ENCODE data around the gene PLXNC1. TPM values are rescaled to one million over a fixed set of nuclear protein-coding genes. Genes with fewer than 3 reads are reported as not detected.

PLXNC1 gene
- total and polyA plus RNA-seq, 4 donors, result 1.7 to 70.0 (median 36.3) TPM

- Histone ChIP-seq H3K27me3 (ENCODE audit: control insufficient read depth in 3 of 3, insufficient read depth in 3 of 3, low read length in 2 of 3) (no peaks in the 10 kb centered on the region), H3K4me3 (no peak overlapping the region), H3K27ac (ENCODE audit: low read depth in 1 of 2, low read length in 1 of 2) (no peak overlapping the region), H3K9me3 (ENCODE audit: control insufficient read depth in 4 of 4, insufficient read depth in 3 of 4, low read length in 3 of 4) (no peaks in the 10 kb centered on the region), H3K4me1 (ENCODE audit: control insufficient read depth in 5 of 5, insufficient read depth in 5 of 5, low read length in 5 of 5) (peaks cover 0 to 7% (median 0%) of the 10 kb centered on the region in 5 donors), H3K36me3 (ENCODE audit: control insufficient read depth in 4 of 4, insufficient read depth in 4 of 4, low read length in 4 of 4) (no peaks in the 10 kb centered on the region), H3K9ac (ENCODE audit: insufficient read depth in 1 of 2, low read length in 2 of 2) (no peak overlapping the region)
- no peak for TF ChIP-seq CTCF (IDR thresholded peaks at IDR 0.05; ENCODE audit: control extremely low read depth, extremely low read depth)
- WGBS, 2 donors, result 96 to 100% methylated on average over 1 of the region's 1 CpG
- ATAC-seq (ENCODE audit: insufficient read depth, low FRiP score) (no peak), DNase-seq (no peak)
These were observed 52.3 kb downstream of the PLXNC1 start for GRCh38 chr12:94200695-94201094.

- no peak for TF ChIP-seq CTCF (IDR thresholded peaks at IDR 0.05; ENCODE audit: control extremely low read depth, extremely low read depth)
- Histone ChIP-seq H3K9me3 (ENCODE audit: control insufficient read depth in 4 of 4, insufficient read depth in 3 of 4, low read length in 3 of 4) (no peaks in the 10 kb centered on the region), H3K4me3 (no peak overlapping the region), H3K4me1 (ENCODE audit: control insufficient read depth in 5 of 5, insufficient read depth in 5 of 5, low read length in 5 of 5) (peaks cover 0 to 8% (median 0%) of the 10 kb centered on the region in 5 donors), H3K9ac (ENCODE audit: insufficient read depth in 1 of 2, low read length in 2 of 2) (no peak overlapping the region), H3K27me3 (ENCODE audit: control insufficient read depth in 3 of 3, insufficient read depth in 3 of 3, low read length in 2 of 3) (no peaks in the 10 kb centered on the region), H3K36me3 (ENCODE audit: control insufficient read depth in 4 of 4, insufficient read depth in 4 of 4, low read length in 4 of 4) (no peaks in the 10 kb centered on the region), H3K27ac (ENCODE audit: low read depth in 1 of 2, low read length in 1 of 2) (no peak overlapping the region)
- DNase-seq (no peak), ATAC-seq (ENCODE audit: insufficient read depth, low FRiP score) (no peak)
- WGBS, 2 donors, result 86 to 89% methylated on average over 7 of the region's 7 CpGs
These were observed 54.1 kb downstream of the PLXNC1 start for GRCh38 chr12:94202245-94203180.

GRCh38 chr12:94203181-94203546, 54.8 kb downstream of the PLXNC1 start:
- TF ChIP-seq CTCF (IDR thresholded peaks at IDR 0.05; ENCODE audit: control extremely low read depth, extremely low read depth), result no peak
- H3K27me3 ChIP-seq (ENCODE audit: control insufficient read depth in 3 of 3, insufficient read depth in 3 of 3, low read length in 2 of 3), result no peaks in the 10 kb centered on the region
- H3K4me3 ChIP-seq, result no peak overlapping the region
- no peak overlapping the region for H3K9ac ChIP-seq (ENCODE audit: insufficient read depth in 1 of 2, low read length in 2 of 2)
- H3K36me3 ChIP-seq (ENCODE audit: control insufficient read depth in 4 of 4, insufficient read depth in 4 of 4, low read length in 4 of 4), result no peaks in the 10 kb centered on the region
- 51 to 75% methylated on average over 2 of the region's 2 CpGs for WGBS, 2 donors
- H3K4me1 ChIP-seq (ENCODE audit: control insufficient read depth in 5 of 5, insufficient read depth in 5 of 5, low read length in 5 of 5), result peaks cover 0 to 8% (median 0%) of the 10 kb centered on the region in 5 donors
- no peaks in the 10 kb centered on the region for H3K9me3 ChIP-seq (ENCODE audit: control insufficient read depth in 4 of 4, insufficient read depth in 3 of 4, low read length in 3 of 4)
- H3K27ac ChIP-seq (ENCODE audit: low read depth in 1 of 2, low read length in 1 of 2), result no peak overlapping the region
- DNase-seq, result no peak
- no peak for ATAC-seq (ENCODE audit: insufficient read depth, low FRiP score)

All from lung (tissue), 12 donors.